ENCODE data around the gene ZNF385D. TPM values are rescaled to one million over a fixed set of nuclear protein-coding genes. Genes with fewer than 3 reads are reported as not detected.
A peak's percentile ranks its signal among the peaks of the same experiment; 100 is the strongest.
"Not testable (repeated sequence)": the region's sequence is repeated elsewhere in the genome, so short reads cannot be mapped to it uniquely, and the experiment has no call there.

Gene ZNF385D
- total RNA-seq, 2 experiments from 2014 or later, result not detected

DNA sequence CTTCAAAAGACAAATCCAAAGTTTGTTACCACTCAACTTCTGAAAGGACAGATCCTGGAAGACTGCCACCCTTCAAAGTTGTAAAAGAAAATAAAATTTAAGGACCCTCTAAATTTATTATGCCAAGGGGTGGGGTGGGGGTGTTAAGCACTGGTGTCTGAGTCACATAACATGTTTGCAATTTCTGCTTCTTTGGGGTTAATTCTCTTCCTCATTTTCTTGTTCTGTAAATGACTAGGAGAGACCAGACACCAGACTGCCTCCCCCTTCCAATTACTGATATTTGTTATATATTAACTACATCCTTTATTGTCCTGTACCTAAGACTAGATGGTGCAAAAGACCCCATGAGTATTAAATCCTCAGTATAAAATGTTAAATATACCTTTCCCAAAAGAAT is 242.8 kb downstream of the ZNF385D start:
- Mint-ChIP-seq H3K27me3 (ENCODE audit: low read depth) (no peaks in the 10 kb centered on the region), H3K4me1 (ENCODE audit: low read depth) (no peaks in the 10 kb centered on the region), H3K27ac (no peak overlapping the region), H3K36me3 (ENCODE audit: low read depth) (no peaks in the 10 kb centered on the region), H3K4me3 (no peak overlapping the region), H3K9me3 (peaks cover 11% of the 10 kb centered on the region)
- CTCF ChIA-PET, result no interaction called here
- DNase-seq, result no peak
- intact Hi-C loops (cut with micrococcal nuclease), result no loop called here

DNA sequence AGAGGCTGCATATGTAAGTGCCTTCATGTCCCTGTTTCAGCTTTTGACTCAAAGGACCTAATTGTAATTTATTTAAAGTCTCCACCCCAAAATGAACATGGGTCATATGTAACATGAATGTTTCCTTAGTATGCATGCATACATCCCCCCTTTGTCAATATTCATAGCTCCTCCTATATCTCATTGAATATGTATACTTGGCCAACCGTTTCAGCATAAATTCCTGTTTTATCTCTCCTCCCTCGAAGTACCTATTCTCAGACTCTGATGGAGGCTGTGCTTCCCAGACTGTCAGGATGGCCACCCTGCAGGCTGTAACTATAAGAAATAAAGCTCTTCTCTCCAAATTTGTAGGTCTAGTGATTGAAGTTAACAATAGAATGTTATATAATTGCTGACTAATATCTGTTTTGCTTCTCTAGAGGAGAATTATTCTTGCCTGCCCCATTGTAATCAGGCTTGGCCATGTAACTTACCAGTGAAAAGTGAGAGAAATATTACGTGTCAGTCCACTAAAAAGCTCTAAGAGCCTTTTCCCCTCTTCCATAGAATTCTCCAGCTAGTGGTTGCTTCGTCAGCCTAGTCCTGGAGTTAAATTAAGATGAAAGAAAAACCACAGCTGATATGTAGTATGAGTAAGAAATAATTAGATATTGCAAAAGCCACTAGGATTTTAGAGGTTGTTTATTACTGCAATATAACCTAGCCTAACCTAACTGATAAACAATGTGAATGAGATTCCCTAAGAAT is 245.1 kb downstream of the ZNF385D start:
- H3K4me1 Mint-ChIP-seq (ENCODE audit: low read depth), result no peaks in the 10 kb centered on the region
- no peak overlapping the region for H3K4me3 Mint-ChIP-seq
- peaks cover 9% of the 10 kb centered on the region for H3K9me3 Mint-ChIP-seq
- no peak for DNase-seq
- CTCF ChIA-PET, result no interaction called here
- H3K27ac Mint-ChIP-seq, result no peak overlapping the region
- no peaks in the 10 kb centered on the region for H3K36me3 Mint-ChIP-seq (ENCODE audit: low read depth)
- H3K27me3 Mint-ChIP-seq (ENCODE audit: low read depth), result no peaks in the 10 kb centered on the region
- intact Hi-C loops (cut with micrococcal nuclease), result no loop called here

DNA sequence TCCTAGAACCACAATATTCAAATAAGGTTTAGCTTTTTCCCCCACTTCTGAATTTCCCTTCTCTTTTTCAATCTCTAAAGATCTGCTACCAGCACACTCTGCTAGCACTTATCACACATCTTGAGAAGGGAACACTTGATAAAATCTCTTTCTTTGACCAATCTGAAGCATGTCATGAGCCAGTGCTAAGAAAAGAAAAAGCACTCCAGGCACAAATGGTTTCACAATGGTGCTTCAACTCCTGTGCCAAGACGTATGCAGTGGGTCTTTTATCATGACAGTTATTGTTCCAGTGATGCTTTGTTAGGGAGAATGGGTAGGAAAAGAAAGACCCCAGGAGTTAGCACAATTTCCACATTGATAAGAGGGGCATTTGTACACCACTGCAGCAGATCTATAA is 248.4 kb downstream of the ZNF385D start:
- H3K4me3 Mint-ChIP-seq, result no peak overlapping the region
- peaks cover 6% of the 10 kb centered on the region for H3K9me3 Mint-ChIP-seq
- H3K27ac Mint-ChIP-seq, result no peak overlapping the region
- no peak for DNase-seq
- no peaks in the 10 kb centered on the region for H3K4me1 Mint-ChIP-seq (ENCODE audit: low read depth)
- no peaks in the 10 kb centered on the region for H3K27me3 Mint-ChIP-seq (ENCODE audit: low read depth)
- H3K36me3 Mint-ChIP-seq (ENCODE audit: low read depth), result no peaks in the 10 kb centered on the region
- CTCF ChIA-PET, result interaction anchor here (0.7 kb wide), 1 partner anchor 15 kb away, joined by 3 read pairs; no protein-coding TSS in a partner anchor
- intact Hi-C loops (cut with micrococcal nuclease), result no loop called here

GRCh38 chr3:21500834-21501233 is 250.2 kb downstream of the ZNF385D start:
- no peaks in the 10 kb centered on the region for H3K27me3 Mint-ChIP-seq (ENCODE audit: low read depth)
- CTCF ChIA-PET, result no interaction called here
- H3K36me3 Mint-ChIP-seq (ENCODE audit: low read depth), result no peaks in the 10 kb centered on the region
- no peak for DNase-seq
- no peak overlapping the region for H3K4me3 Mint-ChIP-seq
- peaks cover 6% of the 10 kb centered on the region for H3K9me3 Mint-ChIP-seq
- intact Hi-C loops (cut with micrococcal nuclease), result no loop called here
- H3K4me1 Mint-ChIP-seq (ENCODE audit: low read depth), result no peaks in the 10 kb centered on the region
- no peak overlapping the region for H3K27ac Mint-ChIP-seq

- H3K27ac Mint-ChIP-seq; H3K9me3 Mint-ChIP-seq; H3K27me3 Mint-ChIP-seq (ENCODE audit: low read depth); CTCF ChIA-PET; intact Hi-C loops (cut with micrococcal nuclease); DNase-seq; H3K4me1 Mint-ChIP-seq (ENCODE audit: low read depth); H3K36me3 Mint-ChIP-seq (ENCODE audit: low read depth); H3K4me3 Mint-ChIP-seq: not testable (repeated sequence)
Observed at GRCh38 chr3:21490671-21491070, 260.3 kb downstream of the ZNF385D start.

DNA sequence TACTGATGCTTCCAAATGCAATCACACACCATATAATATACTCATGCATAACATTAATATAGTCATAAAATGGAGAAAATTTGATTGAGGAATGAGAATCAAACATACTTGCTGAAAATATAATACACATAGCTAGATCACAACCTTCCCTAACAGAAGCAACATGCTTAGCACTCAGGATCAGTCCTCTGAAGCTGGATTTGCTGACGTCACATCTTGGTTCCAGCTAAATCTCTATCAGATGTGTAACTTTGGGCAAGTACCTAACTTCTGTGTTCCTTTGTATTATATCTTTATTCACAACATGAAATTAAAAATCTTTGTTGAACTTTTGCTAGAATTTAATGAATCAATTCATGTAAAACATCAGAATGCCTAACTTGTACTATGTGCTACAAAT is 263.5 kb downstream of the ZNF385D start:
- Mint-ChIP-seq H3K27me3 (ENCODE audit: low read depth) (no peaks in the 10 kb centered on the region), H3K4me1 (ENCODE audit: low read depth) (no peaks in the 10 kb centered on the region), H3K36me3 (ENCODE audit: low read depth) (no peaks in the 10 kb centered on the region), H3K9me3 (no peaks in the 10 kb centered on the region), H3K27ac (no peak overlapping the region), H3K4me3 (no peak overlapping the region)
- CTCF ChIA-PET, result interaction anchor here (0.6 kb wide), 2 partner anchors 15 to 537 kb away, joined by 3 read pairs; no protein-coding TSS in a partner anchor
- no peak for DNase-seq
- intact Hi-C loops (cut with micrococcal nuclease), result no loop called here

DNA sequence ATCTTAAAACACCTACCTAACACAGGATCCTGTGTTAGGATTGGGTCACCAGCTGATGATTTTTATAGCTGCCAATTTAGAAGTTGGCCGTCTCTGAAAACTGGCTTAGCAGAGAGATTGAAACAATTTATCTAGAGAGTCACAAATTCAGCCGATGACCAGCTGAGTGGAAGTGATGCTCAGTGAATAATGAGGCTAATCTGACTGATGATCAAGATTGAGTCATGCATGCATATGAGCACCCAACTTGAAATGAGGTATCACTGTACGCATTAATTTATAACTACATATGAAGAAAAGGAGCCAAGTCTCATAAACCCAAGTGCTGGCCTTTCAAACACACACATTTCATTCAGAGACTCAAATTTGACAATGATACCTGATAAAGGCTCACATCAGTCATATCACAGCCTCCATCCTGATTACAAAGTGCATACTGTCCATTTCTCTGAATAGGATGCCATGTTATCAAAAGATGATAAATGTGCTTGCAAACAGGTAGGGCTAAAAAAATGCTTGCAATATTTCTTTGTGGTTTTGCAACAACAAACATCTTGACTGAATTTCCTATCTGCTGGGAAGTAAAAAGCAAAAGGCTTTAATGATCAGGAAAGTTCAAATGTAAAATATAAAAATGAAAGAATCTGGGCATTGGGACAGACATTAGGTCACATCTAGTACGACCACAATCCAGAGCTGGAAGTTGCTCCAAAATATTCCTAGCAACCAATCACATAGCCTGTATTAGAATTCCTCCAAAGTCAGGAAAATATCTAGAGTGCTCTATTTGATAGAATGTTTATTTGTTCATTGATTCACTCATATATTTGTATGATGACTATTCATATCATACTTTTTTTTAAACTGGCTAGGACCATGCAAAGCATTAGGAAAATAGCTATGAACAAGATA is 264.7 kb downstream of the ZNF385D start:
- H3K27me3 Mint-ChIP-seq (ENCODE audit: low read depth); DNase-seq; H3K4me3 Mint-ChIP-seq; CTCF ChIA-PET; H3K36me3 Mint-ChIP-seq (ENCODE audit: low read depth); H3K27ac Mint-ChIP-seq; H3K4me1 Mint-ChIP-seq (ENCODE audit: low read depth); H3K9me3 Mint-ChIP-seq; intact Hi-C loops (cut with micrococcal nuclease): not testable (repeated sequence)

DNA sequence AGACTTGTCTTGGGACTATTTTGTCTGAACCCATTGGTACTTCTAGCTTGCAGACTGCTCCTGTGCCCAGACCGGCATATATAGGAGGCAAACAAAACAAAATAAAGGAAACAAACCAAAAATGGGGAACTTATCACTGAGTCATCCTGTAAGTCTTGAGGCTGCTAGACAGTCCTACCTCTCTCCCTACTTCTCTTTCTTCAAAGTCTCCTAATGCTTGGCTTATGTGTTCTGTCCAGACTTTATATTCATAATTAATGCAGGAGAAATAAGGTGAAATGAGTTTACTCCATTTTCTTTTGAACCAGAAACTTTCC is 266.2 kb downstream of the ZNF385D start:
- no peaks in the 10 kb centered on the region for H3K27me3 Mint-ChIP-seq (ENCODE audit: low read depth)
- CTCF ChIA-PET, result no interaction called here
- H3K36me3 Mint-ChIP-seq (ENCODE audit: low read depth), result no peaks in the 10 kb centered on the region
- H3K4me3 Mint-ChIP-seq, result no peak overlapping the region
- no peaks in the 10 kb centered on the region for H3K4me1 Mint-ChIP-seq (ENCODE audit: low read depth)
- H3K9me3 Mint-ChIP-seq, result no peaks in the 10 kb centered on the region
- DNase-seq, result no peak
- no peak overlapping the region for H3K27ac Mint-ChIP-seq
- intact Hi-C loops (cut with micrococcal nuclease), result loop anchor here (5.0 kb wide), 1 partner anchor 1142 kb away; no protein-coding TSS in a partner anchor

DNA sequence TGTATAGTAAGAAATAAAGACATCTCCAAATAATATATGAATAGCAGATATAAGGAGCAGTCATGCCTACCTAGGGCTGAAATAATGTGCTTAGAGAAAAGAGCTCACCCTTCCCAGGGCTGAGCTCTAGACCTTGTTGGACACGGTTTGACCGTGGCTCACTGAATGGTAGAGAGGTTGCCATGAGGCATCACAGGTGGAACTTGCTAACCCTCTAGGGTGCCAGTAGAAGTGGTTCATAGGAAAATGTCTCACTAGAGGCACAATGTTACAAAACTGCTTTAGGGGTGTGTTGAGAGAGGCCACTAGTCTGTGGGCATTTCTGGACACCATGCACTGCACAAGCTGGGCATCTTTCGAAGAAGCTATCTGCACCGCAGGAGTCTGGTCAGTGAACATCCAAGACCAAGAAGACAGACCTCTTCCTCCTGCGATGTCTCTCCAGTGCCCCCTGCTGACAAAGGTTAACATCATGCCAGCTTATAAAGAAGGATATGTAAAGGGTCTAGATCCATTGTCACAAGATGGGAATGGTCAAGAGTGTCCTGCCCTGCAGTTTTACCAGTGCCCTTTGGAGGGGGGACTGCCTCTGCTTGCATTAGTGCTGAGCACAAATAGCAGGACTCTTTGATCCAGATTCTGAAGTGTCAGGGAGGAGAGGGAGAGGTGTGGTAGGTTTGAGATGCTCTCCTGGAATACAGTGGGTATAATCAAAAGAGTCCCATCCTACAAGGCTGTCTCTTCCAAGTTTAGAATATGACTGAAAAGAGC is 266.8 kb downstream of the ZNF385D start:
- H3K4me1 Mint-ChIP-seq (ENCODE audit: low read depth), result no peaks in the 10 kb centered on the region
- no peak overlapping the region for H3K27ac Mint-ChIP-seq
- no peaks in the 10 kb centered on the region for H3K27me3 Mint-ChIP-seq (ENCODE audit: low read depth)
- intact Hi-C loops (cut with micrococcal nuclease), result loop anchor here (5.0 kb wide), 1 partner anchor 1142 kb away; no protein-coding TSS in a partner anchor
- CTCF ChIA-PET, result interaction anchor here (0.6 kb wide), 1 partner anchor 573 kb away, joined by 4 read pairs; no protein-coding TSS in a partner anchor
- no peak overlapping the region for H3K4me3 Mint-ChIP-seq
- no peaks in the 10 kb centered on the region for H3K9me3 Mint-ChIP-seq
- peak; percentile 21 for DNase-seq
- H3K36me3 Mint-ChIP-seq (ENCODE audit: low read depth), result no peaks in the 10 kb centered on the region

DNA sequence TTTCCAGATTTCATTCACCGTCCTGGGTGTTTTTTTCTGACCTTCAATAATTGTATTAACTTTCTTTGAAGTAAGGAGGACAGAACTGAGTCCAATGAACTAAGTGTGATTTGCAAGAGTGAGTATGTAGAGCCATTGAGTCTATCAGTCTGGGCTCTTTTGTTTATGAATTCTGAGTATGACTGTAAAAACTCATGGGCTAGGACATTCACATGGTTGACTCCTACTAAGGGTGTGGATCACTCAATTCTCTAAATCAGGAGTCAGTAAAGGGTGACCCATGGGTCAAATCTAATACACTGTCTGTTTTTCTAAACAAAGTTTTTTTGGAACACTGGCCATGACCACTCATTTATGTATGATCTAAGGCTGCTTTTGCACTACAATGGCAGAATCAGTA is 269.0 kb downstream of the ZNF385D start:
- no peak overlapping the region for H3K4me3 Mint-ChIP-seq
- CTCF ChIA-PET, result no interaction called here
- no peak overlapping the region for H3K27ac Mint-ChIP-seq
- intact Hi-C loops (cut with micrococcal nuclease), result loop anchor here (5.0 kb wide), 1 partner anchor 1140 kb away; no protein-coding TSS in a partner anchor
- DNase-seq, result no peak
- H3K4me1 Mint-ChIP-seq (ENCODE audit: low read depth), result no peaks in the 10 kb centered on the region
- H3K9me3 Mint-ChIP-seq, result peaks cover 2% of the 10 kb centered on the region
- no peaks in the 10 kb centered on the region for H3K27me3 Mint-ChIP-seq (ENCODE audit: low read depth)
- no peaks in the 10 kb centered on the region for H3K36me3 Mint-ChIP-seq (ENCODE audit: low read depth)

DNA sequence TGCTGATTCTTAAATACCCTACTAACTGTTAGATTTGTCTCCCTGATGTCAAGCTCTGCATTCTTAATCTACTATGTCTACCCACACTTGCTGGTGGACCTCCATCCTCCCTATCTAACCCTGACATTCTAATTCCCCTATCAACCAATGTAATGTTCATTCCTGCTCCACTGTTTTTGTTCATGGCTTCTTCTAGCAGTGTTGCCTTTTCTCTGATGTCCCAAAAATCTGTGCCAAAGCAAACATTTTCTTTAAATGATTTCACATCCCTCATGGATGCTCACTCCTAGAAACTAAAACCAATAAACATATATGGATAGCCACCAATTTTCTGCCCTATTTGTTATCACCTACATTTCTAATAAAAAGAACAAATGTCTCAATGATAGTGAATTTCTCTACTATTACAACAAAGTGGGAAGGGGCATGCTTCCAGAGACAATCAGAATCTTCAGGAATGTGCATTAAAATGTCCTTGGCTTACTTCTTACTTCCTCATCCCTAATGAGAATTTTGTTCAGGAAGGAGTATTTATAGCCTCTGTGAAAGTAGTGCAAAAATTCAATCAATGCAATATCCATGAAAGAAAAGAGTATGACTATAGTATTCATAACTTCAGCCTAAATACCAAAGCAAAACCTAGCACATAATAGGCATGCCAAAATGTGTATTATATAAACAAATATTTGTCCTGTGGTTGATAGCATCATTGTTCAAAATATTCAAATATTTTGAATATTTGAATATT is 273.3 kb downstream of the ZNF385D start:
- Mint-ChIP-seq H3K4me1 (ENCODE audit: low read depth) (no peaks in the 10 kb centered on the region), H3K4me3 (no peak overlapping the region), H3K36me3 (ENCODE audit: low read depth) (no peaks in the 10 kb centered on the region), H3K9me3 (peaks cover 4% of the 10 kb centered on the region), H3K27ac (no peak overlapping the region), H3K27me3 (ENCODE audit: low read depth) (no peaks in the 10 kb centered on the region)
- CTCF ChIA-PET, result no interaction called here
- DNase-seq, result no peak
- intact Hi-C loops (cut with micrococcal nuclease), result no loop called here

DNA sequence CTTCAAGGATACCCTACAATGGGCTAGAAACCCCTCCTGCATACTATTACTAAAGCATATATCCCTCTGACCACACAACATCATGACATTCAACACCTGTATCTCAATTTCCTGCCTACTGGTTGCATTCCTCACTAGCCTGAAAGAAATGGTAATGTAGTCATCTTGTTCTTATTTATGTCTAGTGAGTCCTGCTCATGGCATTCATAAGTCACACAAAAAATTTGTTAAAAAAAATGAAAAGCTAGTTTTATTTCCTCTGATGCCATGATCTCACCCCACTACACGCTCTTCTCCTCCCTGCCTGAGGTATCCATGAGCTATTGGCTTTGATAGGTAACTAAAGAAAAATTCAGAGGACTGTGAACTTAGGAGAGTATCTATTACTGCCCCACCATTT is 284.5 kb downstream of the ZNF385D start:
- intact Hi-C loops (cut with micrococcal nuclease), result no loop called here
- no peak overlapping the region for H3K27ac Mint-ChIP-seq
- no peaks in the 10 kb centered on the region for H3K27me3 Mint-ChIP-seq (ENCODE audit: low read depth)
- CTCF ChIA-PET, result interaction anchor here (0.5 kb wide), 1 partner anchor 156 kb away, joined by 3 read pairs; no protein-coding TSS in a partner anchor
- DNase-seq, result no peak
- no peak overlapping the region for H3K4me3 Mint-ChIP-seq
- H3K9me3 Mint-ChIP-seq, result peaks cover 5% of the 10 kb centered on the region
- no peaks in the 10 kb centered on the region for H3K4me1 Mint-ChIP-seq (ENCODE audit: low read depth)
- H3K36me3 Mint-ChIP-seq (ENCODE audit: low read depth), result no peaks in the 10 kb centered on the region
